Measurements from ENCODE around the gene HAND2.

Gene HAND2

GRCh38 chr4:173556398-173557131, 26.5 kb upstream of the HAND2 start:
- no peaks in the 10 kb centered on the region for H3K36me3 ChIP-seq (ENCODE audit: control insufficient read depth, insufficient read depth, low read length)

DNA sequence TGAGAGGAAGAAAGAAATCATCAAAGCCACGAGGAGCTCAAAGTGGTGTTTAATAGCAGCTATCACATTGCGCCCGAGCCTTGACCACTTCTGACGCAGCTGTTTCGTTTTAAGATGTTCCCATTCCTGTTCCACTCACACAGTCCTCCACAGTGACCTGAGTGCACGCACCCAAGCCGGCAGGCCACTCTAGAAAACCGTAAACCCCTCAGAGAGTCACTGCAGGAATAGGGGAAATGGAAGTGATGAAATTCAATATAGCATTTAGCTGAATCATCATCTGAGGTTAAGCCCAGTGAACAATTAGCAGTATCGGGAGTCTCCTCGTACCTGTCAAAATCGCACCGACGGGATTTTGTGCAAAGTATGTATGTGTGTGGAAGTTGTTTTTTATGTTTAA, 17.9 kb upstream of the HAND2 start:
- no peak for DNase-seq (ENCODE audit: extremely low read depth, insufficient read length)

More at GRCh38 chr4:173556398-173557131, 26.5 kb upstream of the HAND2 start:
- Histone ChIP-seq H3K4me3 (replicated peaks; ENCODE audit: low read depth, low read length) (no peak overlapping the region), H3K27me3 (replicated peaks; ENCODE audit: control insufficient read depth, insufficient read depth, low read length) (no peaks in the 10 kb centered on the region)
- no peak for DNase-seq (ENCODE audit: extremely low read depth, insufficient read length)
- TF ChIP-seq, protein P1, sequence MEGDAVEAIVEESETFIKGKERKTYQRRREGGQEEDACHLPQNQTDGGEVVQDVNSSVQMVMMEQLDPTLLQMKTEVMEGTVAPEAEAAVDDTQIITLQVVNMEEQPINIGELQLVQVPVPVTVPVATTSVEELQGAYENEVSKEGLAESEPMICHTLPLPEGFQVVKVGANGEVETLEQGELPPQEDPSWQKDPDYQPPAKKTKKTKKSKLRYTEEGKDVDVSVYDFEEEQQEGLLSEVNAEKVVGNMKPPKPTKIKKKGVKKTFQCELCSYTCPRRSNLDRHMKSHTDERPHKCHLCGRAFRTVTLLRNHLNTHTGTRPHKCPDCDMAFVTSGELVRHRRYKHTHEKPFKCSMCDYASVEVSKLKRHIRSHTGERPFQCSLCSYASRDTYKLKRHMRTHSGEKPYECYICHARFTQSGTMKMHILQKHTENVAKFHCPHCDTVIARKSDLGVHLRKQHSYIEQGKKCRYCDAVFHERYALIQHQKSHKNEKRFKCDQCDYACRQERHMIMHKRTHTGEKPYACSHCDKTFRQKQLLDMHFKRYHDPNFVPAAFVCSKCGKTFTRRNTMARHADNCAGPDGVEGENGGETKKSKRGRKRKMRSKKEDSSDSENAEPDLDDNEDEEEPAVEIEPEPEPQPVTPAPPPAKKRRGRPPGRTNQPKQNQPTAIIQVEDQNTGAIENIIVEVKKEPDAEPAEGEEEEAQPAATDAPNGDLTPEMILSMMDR (IDR thresholded peaks at IDR 0.05; ENCODE audit: insufficient read depth, low read length, poor library complexity, severe bottlenecking), result no peak

GRCh38 chr4:173546776-173547175, 16.7 kb upstream of the HAND2 start:
- Histone ChIP-seq H3K4me3 (replicated peaks; ENCODE audit: low read depth, low read length) (no peak overlapping the region), H3K27me3 (replicated peaks; ENCODE audit: control insufficient read depth, insufficient read depth, low read length) (no peaks in the 10 kb centered on the region)
- TF ChIP-seq, protein P1 (IDR thresholded peaks at IDR 0.05; ENCODE audit: insufficient read depth, low read length, poor library complexity, severe bottlenecking), result no peak

More for the DNA sequence above, 17.9 kb upstream of the HAND2 start:
- Histone ChIP-seq H3K4me3 (replicated peaks; ENCODE audit: low read depth, low read length) (no peak overlapping the region), H3K36me3 (ENCODE audit: control insufficient read depth, insufficient read depth, low read length) (no peaks in the 10 kb centered on the region), H3K27me3 (replicated peaks; ENCODE audit: control insufficient read depth, insufficient read depth, low read length) (no peaks in the 10 kb centered on the region)
- TF ChIP-seq, protein P1 (IDR thresholded peaks at IDR 0.05; ENCODE audit: insufficient read depth, low read length, poor library complexity, severe bottlenecking), result no peak

DNA sequence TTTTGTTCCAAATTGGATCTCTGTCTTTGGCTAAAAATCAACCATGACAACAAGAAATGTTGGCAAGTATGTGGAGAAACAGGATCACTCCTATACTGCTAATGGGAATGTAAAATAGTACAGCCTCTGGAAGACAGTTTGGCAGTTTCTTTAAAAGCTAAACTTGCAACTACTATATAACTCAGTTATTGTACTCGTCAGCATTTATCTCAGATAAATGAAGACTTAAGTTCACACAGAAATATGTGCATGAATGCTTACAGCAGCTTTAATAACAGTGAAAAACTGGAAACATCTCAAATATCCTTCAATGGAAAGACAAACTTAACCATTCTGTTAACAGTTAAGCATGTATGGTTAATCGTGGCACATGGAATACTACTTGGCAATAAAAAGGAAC, 15.4 kb upstream of the HAND2 start:
- no peak for DNase-seq (ENCODE audit: extremely low read depth, insufficient read length)

More at GRCh38 chr4:173546776-173547175, 16.7 kb upstream of the HAND2 start:
- DNase-seq (ENCODE audit: extremely low read depth, insufficient read length), result no peak
- H3K36me3 ChIP-seq (ENCODE audit: control insufficient read depth, insufficient read depth, low read length), result no peaks in the 10 kb centered on the region

DNA sequence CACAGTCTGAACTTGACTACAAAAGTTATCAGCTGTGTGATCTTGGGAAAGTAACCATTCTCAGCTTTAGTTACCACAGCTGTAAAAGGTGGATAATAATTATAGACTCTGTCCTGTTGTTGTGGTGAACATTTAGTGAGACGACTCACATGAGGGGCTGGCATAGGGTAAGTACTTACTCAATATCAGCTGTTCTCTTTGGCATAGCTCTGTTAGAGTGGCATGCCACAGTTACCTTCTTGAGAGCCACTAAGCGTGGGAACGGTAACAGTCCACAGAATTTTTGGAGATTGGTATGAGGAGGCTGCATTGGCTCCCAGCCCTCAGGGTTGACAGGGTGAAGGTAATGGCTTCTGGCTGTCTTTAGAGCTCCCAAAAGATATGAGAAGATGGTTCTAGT, 13.2 kb upstream of the HAND2 start:
- TF ChIP-seq, protein P1 (IDR thresholded peaks at IDR 0.05; ENCODE audit: insufficient read depth, low read length, poor library complexity, severe bottlenecking), result no peak
- H3K27me3 ChIP-seq (replicated peaks; ENCODE audit: control insufficient read depth, insufficient read depth, low read length), result peaks cover 3% of the 10 kb centered on the region
- H3K4me3 ChIP-seq (replicated peaks; ENCODE audit: low read depth, low read length), result no peak overlapping the region
- DNase-seq (ENCODE audit: extremely low read depth, insufficient read length), result no peak
- no peaks in the 10 kb centered on the region for H3K36me3 ChIP-seq (ENCODE audit: control insufficient read depth, insufficient read depth, low read length)

More for the DNA sequence above, 15.4 kb upstream of the HAND2 start:
- H3K4me3 ChIP-seq (replicated peaks; ENCODE audit: low read depth, low read length), result no peak overlapping the region
- no peaks in the 10 kb centered on the region for H3K36me3 ChIP-seq (ENCODE audit: control insufficient read depth, insufficient read depth, low read length)
- H3K27me3 ChIP-seq (replicated peaks; ENCODE audit: control insufficient read depth, insufficient read depth, low read length), result no peaks in the 10 kb centered on the region
- TF ChIP-seq, protein P1 (IDR thresholded peaks at IDR 0.05; ENCODE audit: insufficient read depth, low read length, poor library complexity, severe bottlenecking), result no peak
